Measurements from ENCODE around the gene FBXW12.
A peak's percentile ranks its signal among the peaks of the same experiment; 100 is the strongest.

Gene FBXW12

DNA sequence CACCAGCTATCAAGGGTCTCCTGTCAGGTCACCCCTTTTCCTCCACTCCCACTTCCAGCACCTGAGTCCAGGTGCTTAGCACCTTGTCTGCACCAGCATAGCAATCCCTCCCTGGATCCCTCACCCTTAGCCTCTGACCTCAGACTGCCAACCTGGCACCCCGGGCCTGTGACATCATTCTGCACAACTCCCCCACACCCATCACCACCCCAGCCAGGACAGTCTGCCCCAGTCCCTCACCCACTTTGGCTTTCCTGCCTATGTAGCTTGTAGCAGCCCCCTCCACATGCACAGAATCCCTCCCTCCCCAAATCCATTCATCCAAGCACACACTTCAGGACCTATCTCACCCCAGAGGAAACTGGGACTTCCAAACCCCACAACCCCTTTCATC is 58.7 kb downstream of the FBXW12 start:
- Mint-ChIP-seq H3K27ac (peak overlapping the region; percentile 72), H3K4me3 (peak overlapping the region; percentile 79), H3K4me1 (peaks cover 23% of the 10 kb centered on the region), H3K36me3 (peaks cover 5% of the 10 kb centered on the region), H3K9me3 (no peaks in the 10 kb centered on the region)
- DNase-seq (ENCODE audit: low spot score in 2 of 2) (no peak), ATAC-seq (no peak)

DNA sequence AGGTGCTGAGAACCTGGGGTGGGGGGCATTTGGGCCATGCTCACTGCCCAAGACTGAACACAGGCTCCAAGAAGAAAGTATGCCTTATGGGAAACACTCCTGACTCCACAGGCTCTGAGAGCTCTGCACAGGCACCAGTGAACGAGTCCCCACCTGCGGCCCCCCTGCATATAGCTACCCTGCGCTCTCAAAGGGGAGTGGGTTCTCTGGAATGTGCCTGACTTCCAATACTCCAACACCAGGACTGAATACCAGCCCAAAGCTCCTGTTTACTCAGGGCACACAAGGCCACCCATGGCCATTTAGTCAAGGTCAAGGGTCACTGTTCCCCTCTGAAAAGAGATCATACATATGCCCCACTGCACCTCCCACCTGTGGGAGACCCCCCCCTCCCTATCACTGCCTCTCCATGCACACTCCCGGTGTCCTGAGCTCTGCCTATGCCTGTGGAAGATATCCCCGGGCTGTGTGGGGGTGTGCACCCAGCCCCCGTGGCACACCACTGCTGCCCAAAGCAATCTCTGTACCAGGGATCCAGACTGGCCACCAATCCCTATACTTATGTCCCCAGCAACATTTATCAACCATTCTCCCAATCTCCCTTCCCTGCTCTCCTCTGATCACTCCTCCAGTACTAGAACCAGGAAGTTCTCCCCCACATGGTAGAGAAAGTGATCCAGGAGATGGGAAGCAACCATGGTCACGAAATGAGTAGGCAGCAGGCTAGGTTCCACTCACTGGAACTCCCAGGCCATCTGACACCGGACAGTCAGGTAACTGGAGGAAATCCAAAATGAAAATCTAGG is 59.4 kb downstream of the FBXW12 start:
- Mint-ChIP-seq H3K27ac (peak overlapping the region; percentile 72), H3K9me3 (no peaks in the 10 kb centered on the region), H3K36me3 (peaks cover 5% of the 10 kb centered on the region), H3K4me3 (peak overlapping the region; percentile 79), H3K4me1 (peaks cover 23% of the 10 kb centered on the region)
- ATAC-seq = no peak
- DNase-seq (ENCODE audit: low spot score in 2 of 2) = no peak

DNA sequence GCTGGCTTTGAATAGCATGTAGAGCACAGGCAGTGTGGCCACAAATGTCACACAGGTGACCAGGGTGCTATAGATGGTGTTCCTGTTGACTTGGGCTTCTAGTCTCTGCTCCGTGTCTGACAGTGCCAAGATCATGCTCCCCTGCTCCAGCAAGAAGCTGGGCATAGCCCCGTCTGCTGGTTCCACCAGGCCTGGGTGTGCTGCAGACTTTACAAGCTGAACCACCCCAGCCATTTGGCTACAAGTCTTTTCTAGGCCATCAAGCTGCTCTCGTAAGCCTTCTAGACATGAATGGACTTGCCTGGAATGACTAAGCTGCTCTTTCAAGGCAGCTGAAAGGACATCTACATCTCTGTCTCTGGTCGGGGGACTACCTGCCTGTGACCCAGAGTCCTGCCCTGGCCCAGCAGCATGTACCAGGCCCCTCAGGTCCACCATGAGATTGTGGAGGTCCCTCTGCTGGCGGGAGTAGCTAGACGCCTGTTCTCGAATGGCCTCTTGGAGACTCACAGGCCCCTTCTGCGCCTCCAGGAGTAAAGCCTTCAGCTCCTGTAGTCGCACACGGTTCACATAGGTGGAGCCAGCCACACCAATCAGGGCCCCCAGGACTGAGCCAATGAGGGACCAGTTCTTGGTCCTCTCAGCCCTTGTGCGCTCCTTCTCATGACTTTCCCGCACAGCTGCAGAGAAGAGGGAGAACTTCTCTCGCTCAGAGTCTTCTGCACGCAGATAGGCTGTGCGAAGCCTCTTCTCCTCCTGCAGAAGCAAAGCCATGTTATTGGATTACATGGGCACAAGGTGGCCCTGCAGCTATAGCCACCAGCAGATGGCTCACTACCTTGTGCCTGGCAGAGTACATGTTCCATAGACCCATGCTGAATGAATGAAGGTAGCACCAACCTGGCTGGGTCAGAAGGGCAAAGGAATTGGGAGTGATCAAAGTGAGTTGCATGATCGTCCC is 60.7 kb downstream of the FBXW12 start:
- H3K9me3 Mint-ChIP-seq = no peaks in the 10 kb centered on the region
- DNase-seq (ENCODE audit: low spot score in 2 of 2) = no peak
- H3K4me3 Mint-ChIP-seq = no peak overlapping the region
- no peak for ATAC-seq
- H3K27ac Mint-ChIP-seq = no peak overlapping the region
- H3K4me1 Mint-ChIP-seq = peaks cover 25% of the 10 kb centered on the region
- peaks cover 5% of the 10 kb centered on the region for H3K36me3 Mint-ChIP-seq

DNA sequence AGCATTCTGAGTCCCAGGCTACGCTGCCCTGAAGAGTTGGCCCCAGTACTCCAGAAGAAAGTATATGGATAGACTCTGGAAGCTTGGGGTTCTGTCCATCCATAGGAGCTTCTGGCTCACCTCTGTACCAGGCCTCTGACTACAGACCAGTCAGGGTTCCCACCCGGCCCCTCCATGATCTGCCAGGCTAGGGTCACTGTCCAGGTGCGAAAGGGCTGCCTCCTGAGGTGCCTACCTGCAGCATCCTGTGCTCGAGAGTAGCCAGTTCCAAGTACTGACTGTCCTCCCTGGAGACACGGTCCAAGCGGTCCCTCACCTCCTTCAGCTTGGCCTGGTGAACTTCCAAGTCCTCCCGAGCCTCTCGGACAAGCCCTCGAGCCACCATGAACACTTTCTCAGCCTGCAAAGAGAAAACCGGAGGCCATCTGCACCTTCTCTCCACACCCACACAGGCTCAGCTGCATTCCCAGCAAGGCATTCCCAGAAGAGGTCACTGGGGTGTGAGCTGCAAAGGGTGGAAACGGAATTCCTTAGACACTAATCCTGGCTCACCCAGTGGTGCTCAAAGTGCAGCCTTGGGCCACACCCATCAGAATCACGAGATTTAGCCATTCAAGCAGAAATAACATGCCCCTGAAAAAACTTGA is 61.6 kb downstream of the FBXW12 start:
- ATAC-seq (no peak), DNase-seq (ENCODE audit: low spot score in 2 of 2) (no peak)
- no peak overlapping the region for H3K27ac Mint-ChIP-seq
- H3K36me3 Mint-ChIP-seq = peaks cover 5% of the 10 kb centered on the region
- H3K9me3 Mint-ChIP-seq = no peaks in the 10 kb centered on the region
- H3K4me1 Mint-ChIP-seq = peaks cover 35% of the 10 kb centered on the region
- no peak overlapping the region for H3K4me3 Mint-ChIP-seq

DNA sequence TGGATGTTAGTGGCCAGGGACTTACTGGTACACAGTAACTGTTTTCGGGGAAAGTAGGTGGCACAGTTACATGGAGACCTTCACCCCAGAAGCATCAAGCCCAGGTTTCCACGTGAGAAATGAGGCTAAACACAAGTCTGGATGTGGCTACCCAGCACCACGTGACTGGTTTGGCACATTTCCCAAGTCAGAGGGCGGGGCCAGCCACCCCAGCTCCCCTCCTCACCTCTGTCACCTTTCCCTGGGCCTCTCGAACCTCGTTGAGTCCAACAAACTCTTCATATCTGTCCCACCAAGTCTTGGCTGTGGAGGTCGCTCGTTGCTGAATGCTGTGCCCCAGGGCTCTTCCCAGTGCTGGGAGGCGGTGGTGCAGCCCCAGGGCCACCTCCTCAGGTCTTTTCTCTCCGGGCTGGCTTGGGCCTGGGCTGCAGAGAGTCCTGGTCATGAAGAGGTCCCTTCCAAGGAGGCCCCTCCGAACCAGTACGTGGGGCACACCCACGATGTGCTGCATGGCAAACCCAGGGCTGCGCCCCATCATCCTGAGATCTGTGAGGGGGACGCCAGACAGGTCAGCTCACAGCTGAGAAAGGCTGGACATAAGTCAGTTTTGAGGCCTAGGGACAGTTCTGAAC is 62.7 kb downstream of the FBXW12 start:
- peaks cover 43% of the 10 kb centered on the region for H3K4me1 Mint-ChIP-seq
- ATAC-seq = no peak
- H3K36me3 Mint-ChIP-seq = peaks cover 11% of the 10 kb centered on the region
- no peak overlapping the region for H3K27ac Mint-ChIP-seq
- no peak for DNase-seq (ENCODE audit: low spot score in 2 of 2)
- H3K9me3 Mint-ChIP-seq = no peaks in the 10 kb centered on the region
- no peak overlapping the region for H3K4me3 Mint-ChIP-seq

DNA sequence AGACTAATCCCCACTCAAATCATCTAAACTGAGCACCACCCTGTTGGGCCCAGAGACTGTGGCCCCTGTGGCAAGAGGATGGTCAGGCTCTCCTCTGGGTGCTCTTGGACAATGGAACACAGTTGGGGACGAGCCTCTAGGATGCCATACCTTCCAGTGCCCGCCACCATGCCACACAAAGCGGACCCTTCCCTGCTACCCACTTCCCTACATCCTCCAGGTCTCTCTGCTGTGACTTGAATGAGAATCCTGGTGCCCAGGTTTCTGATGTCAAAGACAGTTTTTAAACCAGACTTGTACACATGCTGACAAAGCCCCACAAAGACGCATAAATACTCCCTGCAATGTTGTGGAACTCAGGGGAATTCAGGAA is 63.2 kb downstream of the FBXW12 start:
- Mint-ChIP-seq H3K4me3 (no peak overlapping the region), H3K27ac (no peak overlapping the region), H3K4me1 (peaks cover 42% of the 10 kb centered on the region), H3K9me3 (no peaks in the 10 kb centered on the region), H3K36me3 (peaks cover 17% of the 10 kb centered on the region)
- ATAC-seq = no peak
- DNase-seq (ENCODE audit: low spot score in 2 of 2) = no peak

DNA sequence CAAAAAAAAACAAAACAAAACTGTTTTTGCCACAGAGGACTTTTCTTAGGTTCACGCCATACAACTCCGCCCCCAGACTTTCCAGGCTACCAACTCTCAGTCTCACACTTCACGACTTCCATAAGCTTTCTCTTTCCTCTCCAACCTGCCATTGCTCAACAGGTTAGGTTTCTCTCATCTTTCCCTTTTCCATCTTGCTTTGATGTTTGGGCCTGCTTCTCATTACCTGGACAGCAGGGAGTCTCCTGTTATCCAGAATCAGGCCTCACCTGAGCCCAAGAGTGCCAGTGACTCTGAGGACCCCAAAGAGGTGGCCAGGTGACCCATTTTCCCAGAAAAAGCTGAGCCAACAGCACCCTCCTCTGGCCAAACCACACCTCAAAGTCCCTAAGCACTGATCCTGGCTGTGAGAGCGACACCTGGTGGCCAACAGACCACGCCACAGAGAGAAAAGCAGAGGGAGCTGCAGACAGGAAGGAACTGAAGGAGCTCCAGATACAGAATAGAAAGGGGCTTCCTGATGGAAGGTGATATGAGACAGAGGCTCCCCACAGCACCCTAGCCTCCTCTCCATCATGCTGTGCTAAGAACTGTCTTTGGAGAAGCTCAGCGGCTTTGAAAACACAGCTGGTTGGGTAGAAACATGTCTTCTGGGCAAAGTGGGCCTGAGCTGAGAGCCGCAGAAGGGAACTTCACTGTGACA is 63.9 kb downstream of the FBXW12 start:
- Mint-ChIP-seq H3K9me3 (no peaks in the 10 kb centered on the region), H3K27ac (no peak overlapping the region), H3K4me1 (peaks cover 35% of the 10 kb centered on the region), H3K36me3 (peaks cover 19% of the 10 kb centered on the region), H3K4me3 (no peak overlapping the region)
- ATAC-seq (peak; percentile 48), DNase-seq (ENCODE audit: low spot score in 2 of 2) (peak; percentile 75 to 91)

DNA sequence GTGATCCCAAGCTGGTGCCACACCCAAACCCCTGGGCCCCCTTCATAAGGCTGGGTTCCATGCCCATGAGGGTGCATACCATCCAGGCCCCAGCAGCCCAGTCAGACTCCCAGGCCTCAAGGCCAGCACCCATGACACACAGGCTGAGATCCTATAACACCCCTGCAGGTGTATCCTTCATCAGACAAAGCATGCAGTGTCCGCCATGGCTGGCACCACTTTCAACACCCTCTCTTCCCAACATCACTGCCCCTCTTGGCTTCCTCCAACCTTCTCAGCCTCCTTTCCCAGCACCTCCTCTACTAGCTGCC is 64.4 kb downstream of the FBXW12 start:
- no peak for ATAC-seq
- H3K4me1 Mint-ChIP-seq = peaks cover 34% of the 10 kb centered on the region
- no peak overlapping the region for H3K4me3 Mint-ChIP-seq
- no peak overlapping the region for H3K27ac Mint-ChIP-seq
- H3K9me3 Mint-ChIP-seq = no peaks in the 10 kb centered on the region
- H3K36me3 Mint-ChIP-seq = peaks cover 23% of the 10 kb centered on the region
- no peak for DNase-seq (ENCODE audit: low spot score in 2 of 2)

DNA sequence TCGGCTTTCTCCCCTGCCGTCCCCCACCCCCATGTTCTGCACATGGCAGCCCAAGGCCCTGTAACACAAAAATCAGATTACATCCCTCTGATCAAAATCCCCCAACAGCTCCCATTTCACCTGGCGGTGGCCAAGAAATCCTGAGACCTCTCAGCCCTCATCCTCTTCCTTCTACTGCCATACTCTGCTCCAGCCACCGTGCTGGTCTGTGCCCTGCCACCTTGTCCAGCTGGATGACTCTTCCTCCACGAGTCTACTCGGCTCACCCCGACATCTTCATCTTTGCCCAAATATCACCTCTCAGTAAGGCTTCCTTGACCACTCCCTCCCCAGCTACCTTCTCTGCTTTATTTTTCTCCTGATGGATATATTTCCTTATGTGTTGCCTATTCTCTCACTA is 64.8 kb downstream of the FBXW12 start:
- no peak for DNase-seq (ENCODE audit: low spot score in 2 of 2)
- ATAC-seq = no peak
- H3K27ac Mint-ChIP-seq = no peak overlapping the region
- peaks cover 28% of the 10 kb centered on the region for H3K36me3 Mint-ChIP-seq
- H3K9me3 Mint-ChIP-seq = no peaks in the 10 kb centered on the region
- H3K4me1 Mint-ChIP-seq = peaks cover 38% of the 10 kb centered on the region
- H3K4me3 Mint-ChIP-seq = no peak overlapping the region

DNA sequence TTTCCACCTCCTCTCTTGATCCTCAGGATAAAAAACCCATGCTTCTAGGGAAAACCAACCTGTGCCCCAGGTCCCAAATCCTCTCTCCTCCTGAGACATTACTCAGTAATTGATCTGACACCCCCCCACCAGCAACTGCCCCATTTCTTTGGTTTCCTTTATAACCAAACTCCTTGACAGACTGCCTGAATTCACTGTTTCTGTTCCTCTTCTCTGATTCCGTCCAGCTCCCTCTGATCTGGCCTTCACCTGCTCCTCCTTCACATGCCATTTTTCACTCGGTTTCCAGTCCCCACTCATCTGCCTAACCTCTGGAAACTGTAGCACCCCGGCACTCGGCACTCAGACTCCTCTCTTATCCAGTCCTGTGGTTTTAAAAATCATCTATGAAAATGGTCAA is 65.8 kb downstream of the FBXW12 start:
- DNase-seq (ENCODE audit: low spot score in 2 of 2) (no peak), ATAC-seq (no peak)
- Mint-ChIP-seq H3K4me3 (no peak overlapping the region), H3K4me1 (peaks cover 39% of the 10 kb centered on the region), H3K36me3 (peaks cover 37% of the 10 kb centered on the region), H3K27ac (no peak overlapping the region), H3K9me3 (no peaks in the 10 kb centered on the region)

DNA sequence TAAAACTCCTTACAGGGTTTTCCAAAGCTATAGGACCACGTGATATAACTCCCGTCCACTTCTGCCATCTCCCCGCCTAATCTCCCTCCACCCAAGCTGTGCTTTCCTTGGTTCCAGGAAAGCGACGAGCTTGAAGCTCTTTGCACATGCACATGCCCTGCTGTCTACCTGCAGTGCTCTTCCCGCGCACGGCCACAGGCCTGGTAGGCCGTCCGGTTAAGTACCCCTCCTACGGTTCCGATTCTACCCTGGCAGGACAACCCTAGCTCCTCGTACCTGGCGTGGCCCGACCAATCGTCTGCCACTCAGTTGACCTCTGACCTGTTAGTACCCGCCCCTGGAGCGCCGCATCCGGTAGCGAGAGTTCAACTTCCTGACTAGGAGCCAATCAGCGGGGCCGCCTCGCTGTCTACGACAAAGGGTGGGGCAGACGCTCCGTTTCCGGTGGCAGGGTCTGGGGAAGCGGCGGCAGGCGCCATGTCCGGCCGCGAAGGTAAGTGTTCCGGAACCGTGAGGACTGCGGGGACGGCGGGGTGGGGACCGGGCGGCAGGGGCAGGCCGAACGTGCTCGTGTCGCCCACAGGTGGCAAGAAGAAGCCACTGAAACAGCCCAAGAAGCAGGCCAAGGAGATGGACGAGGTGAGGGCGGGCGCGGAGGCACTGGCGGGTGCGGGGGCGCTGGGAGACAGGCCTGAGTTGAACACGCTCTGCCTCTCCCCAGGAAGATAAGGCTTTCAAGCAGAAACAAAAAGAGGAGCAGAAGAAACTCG is 68.0 kb downstream of the FBXW12 start, which contains the start of the genes CCDC51 and TMA7:
CCDC51 (minus strand) TSS at position 300 of the 770 bp plus-strand sequence. CDS start 4,991 bp downstream, outside the sequence.
TMA7 (plus strand) TSS at position 438 of the 770 bp plus-strand sequence; CDS start at position 478, 40 bp downstream.
- peaks cover 59% of the 10 kb centered on the region for H3K36me3 Mint-ChIP-seq
- peak; percentile 85 to 98 for DNase-seq (ENCODE audit: low spot score in 2 of 2)
- H3K27ac Mint-ChIP-seq = peak within 1 kb of the TSS; percentile 85
- peak within 1 kb of the TSS; percentile 83 for H3K4me3 Mint-ChIP-seq
- peaks cover 31% of the 10 kb centered on the region for H3K4me1 Mint-ChIP-seq
- peak; percentile 98 for ATAC-seq
- no peaks in the 10 kb centered on the region for H3K9me3 Mint-ChIP-seq

DNA sequence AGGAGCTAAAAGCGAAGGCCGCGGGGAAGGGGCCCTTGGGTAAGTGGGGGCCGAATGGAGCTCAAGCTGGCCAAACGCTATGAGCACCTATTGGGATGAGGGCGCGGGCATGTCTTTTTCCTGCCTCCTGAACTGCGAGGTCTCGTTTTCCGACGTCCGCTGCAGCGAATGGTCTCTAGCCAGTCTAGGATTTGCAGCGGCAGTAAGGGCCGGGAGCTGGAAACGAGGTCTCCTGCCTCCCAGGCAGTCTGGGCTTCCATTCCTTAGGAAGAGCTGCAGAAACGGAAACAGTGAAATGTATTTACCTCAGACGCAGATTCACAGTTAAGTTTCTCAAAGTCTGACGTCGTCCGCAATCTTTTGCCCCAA is 68.6 kb downstream of the FBXW12 start:
- no peak for DNase-seq (ENCODE audit: low spot score in 2 of 2)
- Mint-ChIP-seq H3K27ac (peak overlapping the region; percentile 85), H3K9me3 (no peaks in the 10 kb centered on the region), H3K4me3 (peak overlapping the region; percentile 83), H3K36me3 (peaks cover 63% of the 10 kb centered on the region), H3K4me1 (peaks cover 32% of the 10 kb centered on the region)
- ATAC-seq = no peak

DNA sequence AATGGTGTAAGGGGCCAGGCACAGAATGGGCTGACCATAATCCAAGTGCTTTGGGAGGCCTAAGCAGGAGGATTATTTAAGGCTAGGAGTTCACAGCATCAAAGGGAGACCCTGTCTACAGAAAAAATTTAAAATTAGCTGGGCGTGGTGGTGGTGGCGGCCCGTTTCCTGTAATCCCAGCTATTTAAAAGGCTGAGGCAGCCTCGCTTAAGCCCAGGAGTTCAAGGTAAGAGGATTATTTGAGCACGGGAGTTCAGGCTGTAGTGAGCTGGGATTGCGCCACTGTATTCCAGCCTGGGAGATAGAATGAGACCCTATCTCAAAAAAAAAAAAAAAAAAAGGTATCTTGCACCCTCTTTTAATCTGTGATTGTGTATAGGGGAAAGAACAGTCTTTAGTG is 69.9 kb downstream of the FBXW12 start:
- Mint-ChIP-seq H3K4me1 (peaks cover 41% of the 10 kb centered on the region), H3K27ac (no peak overlapping the region), H3K9me3 (no peaks in the 10 kb centered on the region), H3K4me3 (peak overlapping the region; percentile 83), H3K36me3 (peaks cover 69% of the 10 kb centered on the region)
- ATAC-seq (no peak), DNase-seq (ENCODE audit: low spot score in 2 of 2) (no peak)

Measured in stimulated activated effector memory CD8-positive, alpha-beta T cell treated with anti-CD3 and anti-CD28 coated beads, Interleukin-12 subunit alpha, Interleukin-12 subunit beta, amount 100 ng/mL, for 72 hours (primary cell).